Keratinocyte (primary cell): ENCODE results near the gene EIF2B2. TPM values are rescaled to one million over a fixed set of nuclear protein-coding genes. Genes with fewer than 3 reads are reported as not detected.

Experiments
- DNase-seq: peaks from one replicate; pipeline ENCODE4 v3.0.0-alpha.2; 2011; ENCODE audit warnings: low read depth, missing footprints, low spot score
- FAIRE-seq: peaks from 2 replicates; lab custom pipeline; 2011; peaks lifted over from hg19 to GRCh38; lab: Jason Lieb, UNC
- H2AFZ ChIP-seq: 2 replicates; pipeline ENCODE4 v1.6.0; 2012; ENCODE audit warnings: low read length, control low read depth, inconsistent platforms; ENCODE audit not compliant: control insufficient read depth
- H3K27ac ChIP-seq: 2 replicates; pipeline ENCODE4 v1.5.1; 2011; ENCODE audit warnings: low read length; ENCODE audit not compliant: control insufficient read depth, insufficient read depth
- H3K27me3 ChIP-seq: 3 replicates; pipeline ENCODE4 v1.6.0; 2011; ENCODE audit warnings: low read length; ENCODE audit not compliant: control insufficient read depth, insufficient read depth; ENCODE audit errors: extremely low read depth
- H3K36me3 ChIP-seq, 2 experiments: 2 replicates in 1 of 2; 3 replicates in 1 of 2; pipeline ENCODE4 v1.5.1; 2011; ENCODE audit warnings: low read length in 2 of 2, mild to moderate bottlenecking in 1 of 2; ENCODE audit not compliant: control insufficient read depth in 2 of 2, insufficient read depth in 2 of 2; ENCODE audit errors: extremely low read depth in 1 of 2
- H3K4me1 ChIP-seq: 3 replicates; pipeline ENCODE4 v1.5.1; 2011; ENCODE audit warnings: low read length; ENCODE audit not compliant: control insufficient read depth, insufficient read depth; ENCODE audit errors: extremely low read depth
- H3K4me2 ChIP-seq: 3 replicates; pipeline ENCODE4 v1.6.0; 2011; ENCODE audit warnings: low read depth, low read length; ENCODE audit not compliant: control insufficient read depth, insufficient read depth; ENCODE audit errors: extremely low read depth
- H3K4me3 ChIP-seq, 3 experiments: fragments of 200-600 bp in 1 of 3; sonication (generic) in 1 of 3; 2 replicates in 2 of 3; 3 replicates in 1 of 3; pipeline ENCODE4 v1.5.1; 2011 to 2016; ENCODE audit warnings: low read length in 3 of 3, mild to moderate bottlenecking in 3 of 3, control low read depth in 2 of 3, inconsistent platforms in 1 of 3, low read depth in 1 of 3, mixed read lengths in 1 of 3, mixed run types in 1 of 3, moderate library complexity in 1 of 3; ENCODE audit not compliant: control insufficient read depth in 2 of 3, insufficient read depth in 2 of 3; ENCODE audit errors: extremely low read depth in 1 of 3
- H3K79me2 ChIP-seq: 2 replicates; pipeline ENCODE4 v1.6.0; 2012; ENCODE audit warnings: low read length; ENCODE audit not compliant: control insufficient read depth, insufficient read depth
- H3K9ac ChIP-seq: 3 replicates; pipeline ENCODE4 v1.6.0; 2011; ENCODE audit warnings: low read length; ENCODE audit not compliant: control insufficient read depth, insufficient read depth; ENCODE audit errors: extremely low read depth
- H3K9me1 ChIP-seq: 3 replicates; pipeline ENCODE4 v1.6.0; 2011; ENCODE audit warnings: low read length; ENCODE audit not compliant: control insufficient read depth, insufficient read depth; ENCODE audit errors: extremely low read depth
- H3K9me3 ChIP-seq: 2 replicates; pipeline ENCODE4 v1.5.1; 2012; ENCODE audit warnings: low read depth, low read length; ENCODE audit not compliant: control insufficient read depth
- H4K20me1 ChIP-seq: 3 replicates; pipeline ENCODE4 v1.6.0; 2011; ENCODE audit warnings: low read length; ENCODE audit not compliant: control insufficient read depth, insufficient read depth; ENCODE audit errors: extremely low read depth
- CTCF ChIP-seq, 3 experiments: IDR thresholded peaks in 1 of 3; conservative IDR thresholded peaks in 1 of 3; optimal IDR thresholded peaks in 1 of 3; 2 replicates in 2 of 3; 3 replicates in 1 of 3; pipeline versions ENCODE3 to v1.5.1; 2011; ENCODE audit warnings: low read length in 3 of 3, mild to moderate bottlenecking in 3 of 3, moderate library complexity in 2 of 3, control low read depth in 1 of 3, inconsistent platforms in 1 of 3; ENCODE audit not compliant: insufficient read depth in 2 of 3; ENCODE audit errors: extremely low read depth in 1 of 3
- EZH2 ChIP-seq: IDR thresholded peaks from one replicate; pipeline ENCODE4 v1.6.1; 2012; ENCODE audit warnings: inconsistent platforms, mild to moderate bottlenecking, low read length, moderate library complexity
- dilution Hi-C: fragments of 300-500 bp; cut with MboI; formaldehyde crosslinking; loops from one replicate; pipeline ENCODE4 v1.7.0; 2020; ENCODE audit warnings: low sequenced_read_pairs; ENCODE audit not compliant: extremely low pct_ligation_motif_present
- polyA plus RNA-seq, 5 experiments: library from polyadenylated mRNA; depleted of rRNA in 3 of 5; stranded (reverse) in 3 of 5; stranded (forward) in 1 of 5; unstranded in 1 of 5; fragments of >200 nt; gene quantifications; 1 replicate in 1 of 5; 2 replicates in 3 of 5; 3 replicates in 1 of 5; pipeline versions ENCODE4 v1.2.1 to v1.2.3, GENCODE V29; 2011 to 2012; ENCODE audit warnings: missing spikeins in 2 of 5, low read depth in 1 of 5, low replicate concordance in 1 of 5

Gene EIF2B2
- polyA plus RNA-seq, 1 donor (not counting 4 experiments of a cell fraction or from before 2014, with no cell fraction given): 113 TPM

- H3K9me3 ChIP-seq: no peaks in the 10 kb centered on the region
- dilution Hi-C loops: no loop called here
- H3K36me3 ChIP-seq: peaks cover 4 to 11% of the 10 kb centered on the region in 2 experiments
- DNase-seq (no peak), FAIRE-seq (no peak)
- H2AFZ ChIP-seq: no peak overlapping the region
- no peaks in the 10 kb centered on the region for H4K20me1 ChIP-seq
- no peak overlapping the region for H3K27ac ChIP-seq
- no peak overlapping the region for H3K9ac ChIP-seq
- H3K79me2 ChIP-seq: peaks cover 25% of the 10 kb centered on the region
- no peak overlapping the region for H3K4me2 ChIP-seq
- no peak for TF ChIP-seq EZH2
- no peak for TF ChIP-seq CTCF (optimal IDR thresholded peaks at IDR 0.05 in 1 of 3, IDR thresholded peaks at IDR 0.05 in 1 of 3, conservative IDR thresholded peaks at IDR 0.05 in 1 of 3; ENCODE audit: extremely low read depth in 1 of 3, insufficient read depth in 2 of 3, low read length in 3 of 3)
- H3K4me1 ChIP-seq: peaks cover 25% of the 10 kb centered on the region
- no peaks in the 10 kb centered on the region for H3K27me3 ChIP-seq
- H3K4me3 ChIP-seq: no peak overlapping the region
- no peaks in the 10 kb centered on the region for H3K9me1 ChIP-seq
These were observed 1.5 kb upstream of the EIF2B2 start for GRCh38 chr14:75001261-75001660.

GRCh38 chr14:75001899-75002298, 822 bp upstream of the EIF2B2 start:
- Histone ChIP-seq H3K9me3 (no peaks in the 10 kb centered on the region), H3K27me3 (no peaks in the 10 kb centered on the region), H3K36me3 (peaks cover 10 to 17% of the 10 kb centered on the region in 2 experiments), H3K4me3 (peak overlapping the region; percentile 45 to 96 (median 86)), H3K4me2 (peak overlapping the region; percentile 91), H3K9me1 (no peaks in the 10 kb centered on the region), H2AFZ (peak overlapping the region; percentile 86), H3K27ac (peak overlapping the region; percentile 79), H3K4me1 (peaks cover 25% of the 10 kb centered on the region), H3K9ac (peak overlapping the region; percentile 82), H3K79me2 (peaks cover 25% of the 10 kb centered on the region), H4K20me1 (no peaks in the 10 kb centered on the region)
- no peak for DNase-seq
- TF ChIP-seq EZH2 (no peak), CTCF (optimal IDR thresholded peaks at IDR 0.05 in 1 of 3, IDR thresholded peaks at IDR 0.05 in 1 of 3, conservative IDR thresholded peaks at IDR 0.05 in 1 of 3; ENCODE audit: extremely low read depth in 1 of 3, insufficient read depth in 2 of 3, low read length in 3 of 3) (no peak)
- dilution Hi-C loops: no loop called here
- no peak for FAIRE-seq
